NCI-H2029 treated with DMSO at 0.1 percent for 48 hours (cell line): Measurements from ENCODE around the gene KCNQ1.

ENCODE experiments used
- DNase-seq: peaks from one replicate; lab custom pipeline; 2025; lab: John Stamatoyannopoulos, UW

Gene KCNQ1

GRCh38 chr11:2824851-2825250, 380.0 kb downstream of the KCNQ1 start:
- no peak for DNase-seq

GRCh38 chr11:2825261-2825888, 380.6 kb downstream of the KCNQ1 start:
- DNase-seq = no peak

DNA sequence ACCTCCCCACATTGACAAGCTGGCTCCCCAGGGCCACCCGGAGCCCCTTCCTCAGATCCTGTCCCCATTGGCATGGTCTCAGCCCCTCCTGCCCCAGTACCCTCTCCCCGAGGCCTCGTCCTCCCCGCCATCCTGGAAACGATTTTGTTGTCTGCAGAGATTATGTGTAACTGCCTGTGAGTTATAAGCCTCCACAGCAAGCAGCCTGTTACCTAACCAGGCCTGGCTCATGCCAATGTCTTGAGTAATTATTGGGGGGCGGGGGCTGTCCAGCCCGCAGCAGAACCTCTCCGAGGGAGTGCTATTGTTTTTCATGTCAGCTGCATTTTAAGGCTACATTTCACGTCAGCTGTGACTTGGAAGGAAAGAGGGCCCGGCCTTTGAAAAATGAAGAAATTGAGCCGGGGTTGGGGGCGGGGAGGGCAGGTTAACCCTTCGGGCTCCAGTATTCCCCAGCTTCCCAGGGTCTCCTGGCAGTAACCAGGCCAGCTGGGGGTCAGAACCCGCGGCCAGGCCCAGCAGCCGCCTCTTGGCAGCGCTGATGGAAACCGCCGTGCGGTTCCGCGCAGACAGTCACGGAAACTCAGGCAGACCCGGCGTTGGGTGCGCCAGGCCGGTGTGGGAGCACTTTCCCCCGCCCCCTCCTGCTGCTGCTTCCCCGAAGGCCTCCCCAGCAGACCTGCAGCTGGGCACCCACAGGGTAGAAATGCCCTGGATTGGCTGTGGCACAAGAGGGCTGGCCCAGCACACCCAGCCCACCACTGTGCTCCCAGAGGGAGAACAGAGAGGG, 381.3 kb downstream of the KCNQ1 start:
- no peak for DNase-seq

DNA sequence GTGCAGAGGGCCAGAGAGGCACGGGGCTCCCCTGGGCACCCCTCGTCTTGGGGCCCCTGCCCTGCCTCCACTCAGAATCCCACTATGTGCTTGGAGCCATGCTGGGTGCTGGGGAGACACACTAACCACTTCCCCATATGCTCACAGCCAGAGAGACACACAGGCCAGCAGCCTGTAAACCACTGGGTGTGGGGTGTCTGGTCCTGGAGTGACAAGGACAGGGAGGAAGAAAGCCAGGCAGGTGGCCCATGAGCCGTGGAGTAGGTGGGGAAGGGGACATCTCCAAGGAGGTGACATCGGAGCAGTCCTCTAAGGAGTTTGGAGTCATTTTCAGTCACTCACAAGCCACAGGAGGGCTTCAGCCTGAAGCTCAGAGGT, 381.9 kb downstream of the KCNQ1 start:
- no peak for DNase-seq

DNA sequence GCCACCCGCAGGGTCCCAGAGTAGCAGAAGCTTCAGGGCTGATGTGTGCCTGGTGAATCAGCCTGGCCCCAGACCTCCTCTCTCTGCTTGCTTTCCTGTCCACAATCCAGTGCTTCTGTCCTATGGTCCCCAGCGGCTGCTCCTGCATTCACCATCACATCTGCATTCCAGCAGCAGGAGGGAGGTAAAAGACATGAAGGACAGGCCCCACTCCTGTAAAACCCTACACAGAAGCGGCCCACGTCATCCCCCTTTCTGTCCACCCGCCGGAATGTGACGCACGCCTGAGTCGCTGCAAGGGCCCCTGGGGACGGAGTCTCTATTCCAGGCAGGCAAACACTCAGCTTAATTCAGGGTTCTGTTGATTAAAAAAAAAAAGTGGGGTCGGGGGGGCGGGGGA, 382.4 kb downstream of the KCNQ1 start:
- no peak for DNase-seq

DNA sequence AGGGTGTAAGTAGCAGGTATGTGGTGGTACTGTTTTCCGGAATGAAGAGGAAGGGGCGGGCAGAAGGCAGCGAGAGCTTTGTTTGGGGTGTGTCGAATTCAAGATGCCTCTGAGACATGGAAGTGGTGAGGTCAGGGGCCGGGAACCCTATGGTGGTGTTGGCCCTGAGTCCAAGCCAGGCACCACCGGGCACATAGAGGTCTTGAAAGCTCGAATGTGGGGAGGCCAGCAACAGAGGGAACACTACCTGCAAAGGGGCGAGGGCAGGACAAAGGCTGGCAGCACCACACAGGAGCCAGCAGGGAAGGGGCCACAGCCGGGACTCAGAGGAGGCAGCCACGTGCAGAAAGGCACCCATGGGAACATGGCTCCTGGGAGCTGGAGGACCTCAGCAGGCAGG, 383.0 kb downstream of the KCNQ1 start:
- no peak for DNase-seq

GRCh38 chr11:2828585-2829330, 383.9 kb downstream of the KCNQ1 start:
- DNase-seq = no peak

- DNase-seq = no peak
These were observed 385.4 kb downstream of the KCNQ1 start for GRCh38 chr11:2830030-2830812.

DNA sequence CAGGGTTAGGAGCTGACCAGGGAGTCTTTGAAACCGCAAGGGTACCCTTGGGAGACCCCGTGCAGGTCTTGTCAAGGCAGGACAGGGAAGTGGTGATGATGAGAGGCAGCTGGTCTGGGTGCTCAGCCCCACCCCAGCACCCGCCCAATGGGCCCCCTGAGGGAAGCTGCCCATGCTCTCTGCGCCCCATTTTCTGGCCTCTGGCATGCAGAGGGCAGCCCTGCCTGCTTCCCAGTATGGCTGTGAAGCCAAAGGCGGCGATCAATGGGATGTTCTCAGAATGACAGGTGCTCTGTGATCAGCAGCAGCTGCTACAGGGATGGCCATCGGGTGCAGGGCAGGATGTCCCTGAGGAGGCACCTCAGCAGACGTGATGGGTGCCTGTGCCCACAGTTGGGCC, 386.1 kb downstream of the KCNQ1 start:
- no peak for DNase-seq

GRCh38 chr11:2831781-2832532, 387.1 kb downstream of the KCNQ1 start:
- DNase-seq = no peak

DNA sequence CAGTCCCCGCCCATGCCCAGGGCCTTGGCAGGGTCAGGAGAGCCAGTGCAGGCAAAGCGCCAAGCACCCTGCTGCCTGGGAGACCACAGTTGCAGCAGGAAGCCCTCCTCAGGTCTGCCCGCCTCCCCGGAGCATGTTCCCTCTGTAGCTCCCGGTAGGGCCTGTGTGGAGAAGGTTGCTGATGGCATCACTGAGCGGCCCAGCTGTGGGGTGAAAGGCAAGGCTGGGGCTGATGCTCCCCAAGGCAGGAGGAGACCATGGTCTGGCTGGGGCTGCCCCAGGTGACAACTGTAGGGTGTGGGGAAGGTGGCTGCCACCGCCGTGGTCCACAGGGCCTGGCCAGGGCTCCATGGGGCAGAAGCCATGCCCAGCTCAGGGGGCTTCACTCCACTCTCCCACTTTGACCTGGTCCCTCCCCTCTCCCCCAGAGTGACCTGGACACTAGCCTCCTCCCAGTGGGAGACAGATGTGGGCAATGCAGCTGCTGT, 387.8 kb downstream of the KCNQ1 start:
- DNase-seq = no peak

- DNase-seq = no peak
These were observed 388.4 kb downstream of the KCNQ1 start for GRCh38 chr11:2833051-2833715.

- DNase-seq = no peak
These were observed 389.1 kb downstream of the KCNQ1 start for GRCh38 chr11:2833716-2834502.

DNA sequence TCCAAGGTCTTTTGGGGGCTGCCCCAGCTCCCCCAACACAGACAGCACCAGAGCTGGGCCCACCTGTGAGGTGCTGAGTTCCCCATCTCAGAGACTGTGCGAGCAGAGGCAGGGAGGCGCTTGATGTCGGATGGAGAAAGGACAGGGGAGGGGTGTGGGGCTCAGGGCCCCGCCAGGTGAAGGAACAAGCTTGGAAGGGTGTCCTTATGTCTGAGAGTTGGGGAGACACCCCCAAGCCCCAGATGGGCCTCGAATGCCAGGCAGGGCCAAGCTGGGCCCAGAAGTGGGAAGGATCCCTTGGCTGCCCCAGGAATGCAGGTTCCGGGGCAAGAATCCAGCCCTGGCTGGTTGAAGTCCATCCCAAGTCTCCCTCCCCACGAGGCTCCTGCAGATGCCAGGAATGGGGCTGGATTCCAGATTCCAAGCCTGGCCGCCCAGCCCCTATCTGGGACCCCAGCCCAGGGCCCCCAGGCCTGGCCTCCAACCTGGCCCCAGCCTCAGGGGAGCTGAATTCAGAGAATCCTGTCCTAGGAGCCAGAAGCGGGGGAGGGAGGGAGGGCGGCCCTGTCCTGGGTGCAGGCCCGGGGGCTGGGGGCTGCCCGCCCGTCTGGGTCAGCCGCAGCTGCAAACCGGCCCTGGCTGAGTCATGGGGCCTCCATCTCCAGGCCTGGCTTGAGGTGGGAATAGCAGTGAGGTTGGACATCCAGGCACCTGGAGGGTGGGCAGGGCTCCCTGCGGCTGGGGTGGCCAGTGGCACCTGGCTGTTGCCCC, 389.9 kb downstream of the KCNQ1 start:
- no peak for DNase-seq

DNA sequence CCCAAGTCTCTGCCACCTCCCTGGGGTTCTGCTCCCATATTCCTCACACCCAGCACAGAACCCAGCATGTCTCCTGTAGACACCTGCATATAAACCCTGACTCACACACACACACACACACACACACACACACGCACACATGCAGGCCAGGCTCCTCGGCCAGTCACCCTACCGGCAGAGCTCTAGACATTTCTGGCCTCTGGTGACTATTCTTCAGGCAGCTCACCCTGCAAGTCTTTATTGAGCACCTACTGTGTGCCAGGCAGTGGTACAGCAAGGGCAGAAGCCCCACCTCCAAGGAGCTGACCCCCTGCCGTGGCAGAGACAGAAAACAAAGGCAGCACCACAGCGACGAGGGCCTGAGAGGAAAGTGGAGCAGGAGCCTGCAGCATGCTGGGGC, 390.5 kb downstream of the KCNQ1 start:
- no peak for DNase-seq

- no peak for DNase-seq
These were observed 390.9 kb downstream of the KCNQ1 start for GRCh38 chr11:2835751-2836150.

DNA sequence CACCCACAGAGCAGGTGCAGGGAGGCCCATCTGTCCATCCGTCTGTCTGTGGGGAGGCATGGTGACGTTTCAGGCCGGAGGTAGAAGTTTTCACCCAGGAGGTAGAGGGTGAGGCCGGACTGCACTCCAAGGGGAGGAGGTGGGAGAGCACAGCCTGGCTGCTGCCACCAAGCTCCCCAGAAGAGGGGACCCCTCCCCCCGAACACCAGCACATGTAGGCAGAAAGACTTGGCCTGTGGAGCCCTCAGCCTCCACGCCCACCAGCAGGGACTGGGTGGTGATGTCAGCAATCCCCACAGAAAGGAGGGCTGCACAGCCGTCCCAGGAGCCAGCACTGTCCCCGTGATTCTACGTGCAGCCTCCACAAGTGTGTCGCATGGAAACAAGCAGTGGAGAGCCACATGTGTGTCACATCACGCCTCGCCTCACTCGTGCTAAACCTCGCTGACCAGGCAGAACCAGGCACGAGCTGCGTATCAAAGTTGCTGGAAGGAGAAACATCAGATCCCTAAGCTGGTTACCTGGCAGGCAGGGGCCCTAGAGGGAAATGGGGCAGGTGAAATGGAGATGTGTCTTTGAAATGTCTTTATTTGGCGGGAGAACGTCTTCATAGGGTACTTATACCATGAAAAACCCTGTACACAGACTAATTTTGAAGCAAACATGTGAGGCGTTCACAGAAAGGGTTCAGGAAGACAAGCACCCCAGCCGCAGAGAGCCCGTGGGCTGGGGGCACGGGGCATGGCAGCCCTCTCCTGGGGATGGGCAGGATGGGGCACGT, 391.7 kb downstream of the KCNQ1 start:
- no peak for DNase-seq

- DNase-seq = no peak
These were observed 392.3 kb downstream of the KCNQ1 start for GRCh38 chr11:2837096-2837601.
